Neural cell (in vitro differentiated cells): ENCODE measurements around the gene SRSF2. TPM values are rescaled to one million over a fixed set of nuclear protein-coding genes. Genes with fewer than 3 reads are reported as not detected.

ENCODE experiments used
- H2AFZ ChIP-seq: fragments of 200-600, 300-800 bp; sonication (generic), shearing (Covaris generic); 2 replicates; pipeline ENCODE4 v1.6.0; 2014; ENCODE audit warnings: low read depth, mild to moderate bottlenecking, antibody characterized with exemption, low read length, moderate library complexity
- H3F3A ChIP-seq: fragments of 200-600 bp; shearing (Covaris generic); 2 replicates; pipeline ENCODE4 v1.6.1; 2016; ENCODE audit warnings: mild to moderate bottlenecking, moderate library complexity, mixed read lengths, antibody characterized with exemption, low read length; ENCODE audit not compliant: insufficient read depth, poor library complexity, severe bottlenecking
- H3K27ac ChIP-seq: fragments of 200-600, 300-800 bp; sonication (generic), shearing (Covaris generic); 2 replicates; pipeline ENCODE4 v1.5.1; 2014; ENCODE audit warnings: mild to moderate bottlenecking, low read length, moderate library complexity
- H3K27me3 ChIP-seq: fragments of 300-800, 200-600 bp; sonication (generic), shearing (Covaris generic); 2 replicates; pipeline ENCODE4 v1.6.0; 2014; ENCODE audit warnings: mild to moderate bottlenecking, low read depth, low read length, moderate library complexity; ENCODE audit not compliant: insufficient read depth
- H3K36me3 ChIP-seq: fragments of 300-800, 200-600 bp; sonication (generic), shearing (Covaris generic); 2 replicates; pipeline ENCODE4 v1.5.1; 2014; ENCODE audit warnings: mild to moderate bottlenecking, antibody characterized with exemption, low read length, moderate library complexity; ENCODE audit not compliant: insufficient read depth
- H3K4me2 ChIP-seq: fragments of 300-800, 200-600 bp; sonication (generic), shearing (Covaris generic); 2 replicates; pipeline ENCODE4 v1.6.0; 2014; ENCODE audit warnings: mild to moderate bottlenecking, low read length
- H3K4me3 ChIP-seq: fragments of 300-800, 200-600 bp; sonication (generic), shearing (Covaris generic); 2 replicates; pipeline ENCODE4 v1.5.1; 2014; ENCODE audit warnings: mild to moderate bottlenecking, low read length, moderate library complexity
- H3K79me2 ChIP-seq: fragments of 200-600 bp; shearing (Covaris generic); replicated peaks from 2 replicates; pipeline ENCODE4 v1.6.0; 2014; ENCODE audit warnings: mild to moderate bottlenecking, low read length, moderate library complexity; ENCODE audit not compliant: insufficient read depth
- H3K9ac ChIP-seq: fragments of 300-800, 200-600 bp; sonication (generic), shearing (Covaris generic); 2 replicates; pipeline ENCODE4 v1.6.1; 2016; ENCODE audit warnings: mild to moderate bottlenecking, low read length, mixed read lengths
- H3K9me2 ChIP-seq: fragments of 200-600 bp; shearing (Covaris generic); 2 replicates; pipeline ENCODE4 v1.6.1; 2016; ENCODE audit warnings: mild to moderate bottlenecking, low read length, mixed read lengths; ENCODE audit not compliant: insufficient read depth
- H3K9me3 ChIP-seq: fragments of 200-600, 300-800 bp; sonication (generic), shearing (Covaris generic); 2 replicates; pipeline ENCODE4 v1.6.1; 2016; ENCODE audit warnings: mild to moderate bottlenecking, mixed run types, low read length, moderate library complexity, mixed read lengths
- H4K20me1 ChIP-seq: fragments of 200-600 bp; shearing (Covaris generic); 2 replicates; pipeline ENCODE4 v1.6.1; 2016; ENCODE audit warnings: mild to moderate bottlenecking, mixed run types; ENCODE audit not compliant: insufficient read depth
- CTCF ChIP-seq: fragments of 450-650 bp; IDR thresholded peaks from 2 replicates; pipeline ENCODE4 v1.5.1; 2014; ENCODE audit warnings: antibody characterized with exemption, mild to moderate bottlenecking, moderate library complexity; ENCODE audit not compliant: poor library complexity, severe bottlenecking
- EP300 ChIP-seq: fragments of 450-650 bp; conservative IDR thresholded peaks from 2 replicates; pipeline ENCODE4 v1.6.1; 2014; ENCODE audit warnings: antibody characterized with exemption, mild to moderate bottlenecking, moderate library complexity; ENCODE audit not compliant: poor library complexity, severe bottlenecking
- EZH2 ChIP-seq: fragments of 200-600, 300-800 bp; shearing (Covaris generic), sonication (generic); IDR thresholded peaks from 2 replicates; pipeline ENCODE4 v1.6.1; 2014; ENCODE audit warnings: antibody characterized with exemption, low read length, borderline replicate concordance, mild to moderate bottlenecking; ENCODE audit not compliant: insufficient read depth, poor library complexity, severe bottlenecking
- MXI1 ChIP-seq: fragments of 450-650 bp; conservative IDR thresholded peaks from 2 replicates; pipeline ENCODE4 v1.6.1; 2014; ENCODE audit warnings: antibody characterized with exemption, mild to moderate bottlenecking; ENCODE audit not compliant: poor library complexity, severe bottlenecking
- POLR2AphosphoS5 ChIP-seq: IDR thresholded peaks from 2 replicates; pipeline ENCODE4 v1.6.1; 2012
- RAD21 ChIP-seq: fragments of 450-650 bp; conservative IDR thresholded peaks from 2 replicates; pipeline ENCODE4 v1.6.1; 2014; ENCODE audit warnings: antibody characterized with exemption, mild to moderate bottlenecking, moderate library complexity
- REST ChIP-seq: IDR thresholded peaks from 2 replicates; pipeline ENCODE4 v1.6.1; 2012; ENCODE audit warnings: borderline replicate concordance
- SMC3 ChIP-seq: fragments of 450-650 bp; conservative IDR thresholded peaks from 2 replicates; pipeline ENCODE4 v1.6.1; 2014; ENCODE audit warnings: antibody characterized with exemption, mild to moderate bottlenecking, moderate library complexity; ENCODE audit not compliant: poor library complexity
- TAF1 ChIP-seq: IDR thresholded peaks from 2 replicates; pipeline ENCODE4 v1.6.1; 2012; ENCODE audit warnings: low read depth
- polyA plus RNA-seq: library from polyadenylated mRNA; depleted of rRNA; stranded (reverse); fragments of >200 nt; gene quantifications from 2 replicates; pipeline ENCODE4 v1.2.3, GENCODE V29; 2014

The SRSF2 gene
- polyA plus RNA-seq, 1 donor from 2014 or later: 355 TPM

- H3K79me2 ChIP-seq: no peaks in the 10 kb centered on the region
- no peak overlapping the region for H3K27ac ChIP-seq
- no peaks in the 10 kb centered on the region for H3K36me3 ChIP-seq
- no peak overlapping the region for H2AFZ ChIP-seq
- no peaks in the 10 kb centered on the region for H3K9me2 ChIP-seq
- H3K9me3 ChIP-seq: no peaks in the 10 kb centered on the region
- H3K4me2 ChIP-seq: no peak overlapping the region
- H4K20me1 ChIP-seq: no peaks in the 10 kb centered on the region
- no peaks in the 10 kb centered on the region for H3K27me3 ChIP-seq
- H3K4me3 ChIP-seq: no peak overlapping the region
- no peaks in the 10 kb centered on the region for H3F3A ChIP-seq
- TF ChIP-seq EP300 (no peak), MXI1 (no peak), TAF1 (no peak), REST (no peak), RAD21 (no peak), CTCF (no peak), SMC3 (no peak), POLR2AphosphoS5 (no peak), EZH2 (no peak)
- H3K9ac ChIP-seq: no peak overlapping the region
These were observed 21.4 kb upstream of the SRSF2 start for GRCh38 chr17:76758570-76758969.

- Histone ChIP-seq H3K36me3 (no peaks in the 10 kb centered on the region), H3K9me2 (no peaks in the 10 kb centered on the region), H3K9ac (no peak overlapping the region), H3K9me3 (no peaks in the 10 kb centered on the region), H3K4me3 (no peak overlapping the region), H3K79me2 (no peaks in the 10 kb centered on the region), H3F3A (no peaks in the 10 kb centered on the region), H3K4me2 (no peak overlapping the region), H3K27ac (no peak overlapping the region), H3K27me3 (no peaks in the 10 kb centered on the region), H4K20me1 (no peaks in the 10 kb centered on the region), H2AFZ (no peak overlapping the region)
- TF ChIP-seq REST (no peak), EZH2 (no peak), TAF1 (no peak), EP300 (no peak), RAD21 (no peak), CTCF (no peak), SMC3 (no peak)
These were observed 20.1 kb upstream of the SRSF2 start for GRCh38 chr17:76757256-76757655.
